Fibroblast of peridontal ligament (primary cell): ENCODE data around the gene TFB1M.

ENCODE experiments used
- DNase-seq: peaks from one replicate; pipeline ENCODE4 v3.0.0-alpha.2; 2010; ENCODE audit errors: extremely low read depth

Gene TFB1M

DNA sequence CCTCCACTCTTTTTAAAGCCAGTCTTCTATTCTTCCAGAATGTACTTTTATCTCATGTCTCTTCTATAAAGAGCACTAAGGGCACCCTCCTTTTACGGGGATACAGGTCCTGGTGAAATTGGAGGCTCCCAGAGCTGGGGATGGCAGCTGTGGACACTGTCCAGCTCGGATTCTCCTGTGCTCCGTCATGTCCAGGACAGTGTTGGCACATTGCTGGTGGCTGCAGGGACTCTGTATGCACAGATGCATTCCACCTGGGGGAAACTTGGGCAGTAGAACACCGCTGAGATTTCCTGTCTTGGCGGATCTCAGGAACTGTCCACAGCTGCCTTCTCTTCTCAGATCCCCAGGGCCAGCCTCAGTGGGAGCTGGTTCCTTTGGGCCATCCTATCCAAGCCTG lies 107.1 kb downstream of the TFB1M start:
- DNase-seq, result no peak
